ENCODE results near the gene FHL3. TPM values are rescaled to one million over a fixed set of nuclear protein-coding genes. Genes with fewer than 3 reads are reported as not detected.
A peak's percentile ranks its signal among the peaks of the same experiment; 100 is the strongest.

FHL3 gene
- total RNA-seq (4.0 TPM), polyA plus RNA-seq (18.7 TPM)
- long read RNA-seq, donor 1, partial matches to known transcripts: 0 of 1 reads
- long read RNA-seq, donor 1, other reads (novel, unspliced or antisense): 0 of 1 reads
- long read RNA-seq, donor 2, partial matches to known transcripts: 50 of 134 reads
- long read RNA-seq, donor 2, other reads (novel, unspliced or antisense): 82 of 134 reads
- long read RNA-seq, donor 3, partial matches to known transcripts: 0 of 2 reads
- long read RNA-seq, donor 3, other reads (novel, unspliced or antisense): 0 of 2 reads
- long read RNA-seq, donor 4, partial matches to known transcripts: 0 of 2 reads
- long read RNA-seq, donor 4, other reads (novel, unspliced or antisense): 0 of 2 reads
- long read RNA-seq, donor 5, transcript FHL3-201 (6 exons, 1,647 nt): major isoform, 5 of 6 reads
- long read RNA-seq, donor 5, partial matches to known transcripts: 0 of 6 reads
- long read RNA-seq, donor 5, other reads (novel, unspliced or antisense): 0 of 6 reads
- long read RNA-seq, donor 6, partial matches to known transcripts: 0 of 2 reads
- long read RNA-seq, donor 6, other reads (novel, unspliced or antisense): 0 of 2 reads
- long read RNA-seq, donor 7, partial matches to known transcripts: 0 of 1 reads
- long read RNA-seq, donor 7, other reads (novel, unspliced or antisense): 0 of 1 reads
- long read RNA-seq, donor 8, partial matches to known transcripts: 0 of 3 reads
- long read RNA-seq, donor 8, other reads (novel, unspliced or antisense): 0 of 3 reads
- long read RNA-seq, donor 9: 0 reads
- long read RNA-seq, donor 10, partial matches to known transcripts: 0 of 1 reads
- long read RNA-seq, donor 10, other reads (novel, unspliced or antisense): 0 of 1 reads

- peaks cover 9 to 46% of the 10 kb centered on the region in 2 donors for H3K4me1 ChIP-seq (ENCODE audit: control insufficient read depth in 2 of 2, insufficient read depth in 2 of 2, low read length in 2 of 2)
- 4% methylated on average over 83 of the region's 83 CpGs for WGBS
Observed at GRCh38 chr1:38005195-38006007, at the start of gene FHL3. FHL3 (minus strand) TSS chr1:38005514; CDS start chr1:37999412, 6,102 bp downstream.

GRCh38 chr1:38053416-38054091 lies 48.2 kb upstream of the FHL3 start:
- Histone ChIP-seq H3K4me3 (ENCODE audit: low read length in 2 of 2) (no peak overlapping the region), H3K36me3 (ENCODE audit: control insufficient read depth in 2 of 2, insufficient read depth in 2 of 2, low read length in 1 of 2) (no peaks in the 10 kb centered on the region), H3K4me1 (ENCODE audit: control insufficient read depth in 2 of 2, insufficient read depth in 2 of 2, low read length in 2 of 2) (no peaks in the 10 kb centered on the region), H3K27ac (ENCODE audit: low read depth in 1 of 2, low read length in 1 of 2) (no peak overlapping the region), H3K9me3 (ENCODE audit: control insufficient read depth in 2 of 2, insufficient read depth in 1 of 2, low read length in 1 of 2) (no peaks in the 10 kb centered on the region), H3K27me3 (ENCODE audit: control insufficient read depth in 2 of 2, insufficient read depth in 1 of 2, low read length in 1 of 2) (peaks cover 6 to 45% of the 10 kb centered on the region in 2 donors)
- no peak for DNase-seq (ENCODE audit: low read depth in 6 of 9, low spot score in 9 of 9)
- WGBS: 74% methylated on average over 7 of the region's 7 CpGs

More at GRCh38 chr1:38005195-38006007, at the start of gene FHL3:
- no peaks in the 10 kb centered on the region for H3K36me3 ChIP-seq (ENCODE audit: control insufficient read depth in 2 of 2, insufficient read depth in 2 of 2, low read length in 1 of 2)
- DNase-seq (ENCODE audit: low read depth in 6 of 9, low spot score in 9 of 9): peak in 1 of 9 donors; percentile 59
- H3K9me3 ChIP-seq (ENCODE audit: control insufficient read depth in 2 of 2, insufficient read depth in 1 of 2, low read length in 1 of 2): no peaks in the 10 kb centered on the region
- peak within 1 kb of the TSS; percentile 3 to 20 for H3K27ac ChIP-seq (ENCODE audit: low read depth in 1 of 2, low read length in 1 of 2)
- peak within 1 kb of the TSS; percentile 53 to 78 for H3K4me3 ChIP-seq (ENCODE audit: low read length in 2 of 2)
- H3K27me3 ChIP-seq (ENCODE audit: control insufficient read depth in 2 of 2, insufficient read depth in 1 of 2, low read length in 1 of 2): peaks cover 0 to 6% of the 10 kb centered on the region in 2 donors

- peaks cover 13 to 52% of the 10 kb centered on the region in 2 donors for H3K27me3 ChIP-seq (ENCODE audit: control insufficient read depth in 2 of 2, insufficient read depth in 1 of 2, low read length in 1 of 2)
- no peak overlapping the region for H3K4me3 ChIP-seq (ENCODE audit: low read length in 2 of 2)
- no peaks in the 10 kb centered on the region for H3K36me3 ChIP-seq (ENCODE audit: control insufficient read depth in 2 of 2, insufficient read depth in 2 of 2, low read length in 1 of 2)
- WGBS: 44% methylated on average over 3 of the region's 3 CpGs
- DNase-seq (ENCODE audit: low read depth in 6 of 9, low spot score in 9 of 9): no peak
- H3K4me1 ChIP-seq (ENCODE audit: control insufficient read depth in 2 of 2, insufficient read depth in 2 of 2, low read length in 2 of 2): no peaks in the 10 kb centered on the region
- no peak overlapping the region for H3K27ac ChIP-seq (ENCODE audit: low read depth in 1 of 2, low read length in 1 of 2)
- H3K9me3 ChIP-seq (ENCODE audit: control insufficient read depth in 2 of 2, insufficient read depth in 1 of 2, low read length in 1 of 2): no peaks in the 10 kb centered on the region
Observed at GRCh38 chr1:38052750-38053415, 47.6 kb upstream of the FHL3 start.

- 88% methylated on average over 9 of the region's 9 CpGs for WGBS
- H3K4me1 ChIP-seq (ENCODE audit: control insufficient read depth in 2 of 2, insufficient read depth in 2 of 2, low read length in 2 of 2): peaks cover 0 to 9% of the 10 kb centered on the region in 2 donors
- no peak overlapping the region for H3K4me3 ChIP-seq (ENCODE audit: low read length in 2 of 2)
- peaks cover 29 to 65% of the 10 kb centered on the region in 2 donors for H3K27me3 ChIP-seq (ENCODE audit: control insufficient read depth in 2 of 2, insufficient read depth in 1 of 2, low read length in 1 of 2)
- H3K36me3 ChIP-seq (ENCODE audit: control insufficient read depth in 2 of 2, insufficient read depth in 2 of 2, low read length in 1 of 2): no peaks in the 10 kb centered on the region
- no peak overlapping the region for H3K27ac ChIP-seq (ENCODE audit: low read depth in 1 of 2, low read length in 1 of 2)
- H3K9me3 ChIP-seq (ENCODE audit: control insufficient read depth in 2 of 2, insufficient read depth in 1 of 2, low read length in 1 of 2): no peaks in the 10 kb centered on the region
- no peak for DNase-seq (ENCODE audit: low read depth in 6 of 9, low spot score in 9 of 9)
Observed at GRCh38 chr1:38051079-38051543, 45.8 kb upstream of the FHL3 start.

- Histone ChIP-seq H3K9me3 (ENCODE audit: control insufficient read depth in 2 of 2, insufficient read depth in 1 of 2, low read length in 1 of 2) (no peaks in the 10 kb centered on the region), H3K27me3 (ENCODE audit: control insufficient read depth in 2 of 2, insufficient read depth in 1 of 2, low read length in 1 of 2) (peaks cover 35 to 69% of the 10 kb centered on the region in 2 donors), H3K4me3 (ENCODE audit: low read length in 2 of 2) (no peak overlapping the region), H3K4me1 (ENCODE audit: control insufficient read depth in 2 of 2, insufficient read depth in 2 of 2, low read length in 2 of 2) (peaks cover 0 to 11% of the 10 kb centered on the region in 2 donors), H3K27ac (ENCODE audit: low read depth in 1 of 2, low read length in 1 of 2) (no peak overlapping the region), H3K36me3 (ENCODE audit: control insufficient read depth in 2 of 2, insufficient read depth in 2 of 2, low read length in 1 of 2) (no peaks in the 10 kb centered on the region)
- DNase-seq (ENCODE audit: low read depth in 6 of 9, low spot score in 9 of 9): no peak
- 82% methylated on average over 13 of the region's 13 CpGs for WGBS
Observed at GRCh38 chr1:38050397-38051078, 45.2 kb upstream of the FHL3 start.

- Histone ChIP-seq H3K27me3 (ENCODE audit: control insufficient read depth in 2 of 2, insufficient read depth in 1 of 2, low read length in 1 of 2) (peaks cover 62 to 85% of the 10 kb centered on the region in 2 donors), H3K9me3 (ENCODE audit: control insufficient read depth in 2 of 2, insufficient read depth in 1 of 2, low read length in 1 of 2) (no peaks in the 10 kb centered on the region), H3K36me3 (ENCODE audit: control insufficient read depth in 2 of 2, insufficient read depth in 2 of 2, low read length in 1 of 2) (no peaks in the 10 kb centered on the region), H3K4me3 (ENCODE audit: low read length in 2 of 2) (peak overlapping the region in 1 of 2 donors; percentile 52), H3K4me1 (ENCODE audit: control insufficient read depth in 2 of 2, insufficient read depth in 2 of 2, low read length in 2 of 2) (peaks cover 9 to 14% of the 10 kb centered on the region in 2 donors), H3K27ac (ENCODE audit: low read depth in 1 of 2, low read length in 1 of 2) (no peak overlapping the region)
- DNase-seq (ENCODE audit: low read depth in 6 of 9, low spot score in 9 of 9): no peak
- WGBS: 37% methylated on average over 34 of the region's 34 CpGs
Observed at GRCh38 chr1:38047603-38048141, 42.4 kb upstream of the FHL3 start.

GRCh38 chr1:38046884-38047602 lies 41.7 kb upstream of the FHL3 start:
- WGBS: 1% methylated on average over 99 of the region's 99 CpGs
- Histone ChIP-seq H3K27ac (ENCODE audit: low read depth in 1 of 2, low read length in 1 of 2) (no peak overlapping the region), H3K4me3 (ENCODE audit: low read length in 2 of 2) (peak overlapping the region in 1 of 2 donors; percentile 52), H3K27me3 (ENCODE audit: control insufficient read depth in 2 of 2, insufficient read depth in 1 of 2, low read length in 1 of 2) (peaks cover 68 to 90% of the 10 kb centered on the region in 2 donors), H3K9me3 (ENCODE audit: control insufficient read depth in 2 of 2, insufficient read depth in 1 of 2, low read length in 1 of 2) (no peaks in the 10 kb centered on the region), H3K36me3 (ENCODE audit: control insufficient read depth in 2 of 2, insufficient read depth in 2 of 2, low read length in 1 of 2) (no peaks in the 10 kb centered on the region), H3K4me1 (ENCODE audit: control insufficient read depth in 2 of 2, insufficient read depth in 2 of 2, low read length in 2 of 2) (peaks cover 9 to 14% of the 10 kb centered on the region in 2 donors)
- peak in 8 of 9 donors; percentile 22 to 79 (median 60) for DNase-seq (ENCODE audit: low read depth in 6 of 9, low spot score in 9 of 9)

All from thymus (tissue), 14 donors.